ENCODE data around the gene OTOA. TPM values are rescaled to one million over a fixed set of nuclear protein-coding genes. Genes with fewer than 3 reads are reported as not detected.
"Not testable (repeated sequence)": the region's sequence is repeated elsewhere in the genome, so short reads cannot be mapped to it uniquely, and the experiment has no call there.

OTOA gene
- total and polyA plus RNA-seq, 2 of the 8 experiments (the other 6 are each of a cell fraction or from before 2014, with no cell fraction given) = 0.06 to 0.32 TPM

DNA sequence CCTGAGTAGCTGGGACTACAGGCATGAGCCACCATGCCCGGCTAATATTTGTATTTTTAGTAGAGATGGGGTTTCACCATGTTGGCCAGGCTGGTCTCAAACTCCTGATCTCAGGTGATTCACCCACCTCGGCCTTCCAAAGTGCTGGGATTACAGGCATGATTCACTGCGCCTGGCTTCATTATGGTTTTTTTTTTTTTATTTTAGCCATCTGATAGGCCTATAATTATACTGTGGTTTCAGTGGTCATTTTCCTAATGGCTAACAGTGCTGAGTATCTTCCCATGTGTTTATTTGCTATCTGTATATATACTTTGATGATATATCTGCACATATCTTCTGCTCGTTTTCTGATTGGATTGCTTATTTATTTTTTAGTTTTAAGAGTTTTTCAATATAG lies 10.7 kb downstream of the OTOA start:
- H4K20me1 ChIP-seq (replicated peaks in 1 of 2; ENCODE audit: control insufficient read depth in 1 of 2, insufficient read depth in 2 of 2, low read length in 2 of 2); H3K79me2 ChIP-seq (ENCODE audit: control insufficient read depth in 1 of 2, insufficient read depth in 2 of 2, low read length in 2 of 2); H3K4me1 ChIP-seq (replicated peaks in 1 of 4; ENCODE audit: control insufficient read depth in 3 of 4, insufficient read depth in 4 of 4, low read length in 3 of 4); FAIRE-seq; H3K23ac ChIP-seq (ENCODE audit: insufficient read length); H2AK5ac ChIP-seq (ENCODE audit: low read depth, low read length); H2BK12ac ChIP-seq (ENCODE audit: low read depth, low read length); H3K4ac ChIP-seq (replicated peaks; ENCODE audit: insufficient read length, low read depth, low read length); H4K91ac ChIP-seq (replicated peaks; ENCODE audit: insufficient read length, low read length); H2BK5ac ChIP-seq (ENCODE audit: low read depth, low read length); H3K23me2 ChIP-seq (ENCODE audit: low read depth, low read length); H3K18ac ChIP-seq (ENCODE audit: extremely low read depth, low read length); H2BK120ac ChIP-seq (replicated peaks; ENCODE audit: low read depth, low read length); H3K79me1 ChIP-seq (ENCODE audit: low read depth, low read length); H4K5ac ChIP-seq (ENCODE audit: insufficient read length, low read depth, low read length); H4K8ac ChIP-seq (ENCODE audit: extremely low read depth, insufficient read depth, low read length); H2BK15ac ChIP-seq (ENCODE audit: low read length); H2AFZ ChIP-seq (ENCODE audit: low read length); DNase-seq (ENCODE audit: low read depth in 1 of 2, low spot score in 2 of 2); POLR2A ChIA-PET (ENCODE audit: partially characterized antibody); H3K27ac ChIP-seq (ENCODE audit: low read depth, low read length); H3K4me2 ChIP-seq (ENCODE audit: insufficient read depth in 1 of 2, low read depth in 2 of 2, low read length in 2 of 2); H3K9me3 ChIP-seq (ENCODE audit: insufficient read depth in 2 of 2, low read depth in 1 of 2, low read length in 1 of 2); H3K4me3 ChIP-seq (ENCODE audit: extremely low read depth in 1 of 4, insufficient read depth in 2 of 4, low read depth in 3 of 4, low read length in 4 of 4); H3K9ac ChIP-seq (replicated peaks in 1 of 4; ENCODE audit: extremely low read depth in 1 of 4, low read depth in 3 of 4, low read length in 3 of 4); H3K14ac ChIP-seq (ENCODE audit: insufficient read length); H3K27me3 ChIP-seq (replicated peaks in 1 of 4; ENCODE audit: control insufficient read depth in 3 of 4, extremely low read depth in 1 of 4, insufficient read depth in 3 of 4, low read length in 3 of 4); H3K36me3 ChIP-seq (ENCODE audit: control insufficient read depth in 2 of 4, insufficient read depth in 4 of 4, low read length in 3 of 4); H3K56ac ChIP-seq (replicated peaks; ENCODE audit: insufficient read length, low read depth, low read length); H2BK20ac ChIP-seq (ENCODE audit: low read length): not testable (repeated sequence)
- WGBS, 2 experiments (ENCODE audit: extremely low coverage in 1 of 2, insufficient coverage in 1 of 2, insufficient read length in 1 of 2, insufficient replicate concordance in 2 of 2, low coverage in 1 of 2, low lambda C conversion rate in 2 of 2, missing lambda C conversion rate in 1 of 2) = 85% methylated on average over 4 of the region's 4 CpGs; no CpG with 5 or more reads in 1 of the 2 experiments
- CTCF ChIA-PET (ENCODE audit: partially characterized antibody) = interaction anchor here (0.9 to 1.5 kb wide), 3 partner anchors 10 to 21 kb away, joined by 3 to 5 read pairs (median 3); no protein-coding TSS in a partner anchor

DNA sequence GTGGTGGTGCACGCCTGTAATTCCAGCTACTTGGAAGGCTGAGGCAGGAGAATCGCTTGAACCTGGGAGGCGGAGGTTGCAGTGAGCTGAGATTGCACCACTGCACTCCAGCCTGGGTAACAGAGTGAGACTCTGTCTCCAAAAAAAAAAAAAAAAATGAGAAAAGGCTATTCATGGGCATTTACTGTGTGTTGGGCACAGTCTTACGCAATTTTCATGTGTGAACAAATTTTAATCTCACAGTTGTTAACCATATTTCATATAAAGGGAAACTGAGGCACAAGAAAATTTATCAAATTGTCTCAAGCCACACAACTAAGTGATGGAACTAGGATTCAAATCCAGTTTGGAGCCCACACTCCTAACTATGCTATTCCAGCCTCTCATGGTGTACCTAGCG lies 16.9 kb downstream of the OTOA start:
- H3K27ac ChIP-seq (ENCODE audit: low read depth, low read length); H2BK120ac ChIP-seq (replicated peaks; ENCODE audit: low read depth, low read length); H3K4me2 ChIP-seq (ENCODE audit: insufficient read depth in 1 of 2, low read depth in 2 of 2, low read length in 2 of 2); H3K79me2 ChIP-seq (ENCODE audit: control insufficient read depth in 1 of 2, insufficient read depth in 2 of 2, low read length in 2 of 2); H3K14ac ChIP-seq (ENCODE audit: insufficient read length); H2BK5ac ChIP-seq (ENCODE audit: low read depth, low read length); H4K5ac ChIP-seq (ENCODE audit: insufficient read length, low read depth, low read length); H3K9me3 ChIP-seq (ENCODE audit: insufficient read depth in 2 of 2, low read depth in 1 of 2, low read length in 1 of 2); H2AK5ac ChIP-seq (ENCODE audit: low read depth, low read length); H3K23ac ChIP-seq (ENCODE audit: insufficient read length); DNase-seq (ENCODE audit: low read depth in 1 of 2, low spot score in 2 of 2); POLR2A ChIA-PET (ENCODE audit: partially characterized antibody); H2BK15ac ChIP-seq (ENCODE audit: low read length); H3K79me1 ChIP-seq (ENCODE audit: low read depth, low read length); H4K20me1 ChIP-seq (replicated peaks in 1 of 2; ENCODE audit: control insufficient read depth in 1 of 2, insufficient read depth in 2 of 2, low read length in 2 of 2); H3K4ac ChIP-seq (replicated peaks; ENCODE audit: insufficient read length, low read depth, low read length); FAIRE-seq; H3K56ac ChIP-seq (replicated peaks; ENCODE audit: insufficient read length, low read depth, low read length); H2BK12ac ChIP-seq (ENCODE audit: low read depth, low read length); H3K27me3 ChIP-seq (replicated peaks in 1 of 4; ENCODE audit: control insufficient read depth in 3 of 4, extremely low read depth in 1 of 4, insufficient read depth in 3 of 4, low read length in 3 of 4); H3K4me3 ChIP-seq (ENCODE audit: extremely low read depth in 1 of 4, insufficient read depth in 2 of 4, low read depth in 3 of 4, low read length in 4 of 4); H2BK20ac ChIP-seq (ENCODE audit: low read length); H3K23me2 ChIP-seq (ENCODE audit: low read depth, low read length); H3K4me1 ChIP-seq (replicated peaks in 1 of 4; ENCODE audit: control insufficient read depth in 3 of 4, insufficient read depth in 4 of 4, low read length in 3 of 4); H2AFZ ChIP-seq (ENCODE audit: low read length); H4K8ac ChIP-seq (ENCODE audit: extremely low read depth, insufficient read depth, low read length); H3K9ac ChIP-seq (replicated peaks in 1 of 4; ENCODE audit: extremely low read depth in 1 of 4, low read depth in 3 of 4, low read length in 3 of 4); H3K18ac ChIP-seq (ENCODE audit: extremely low read depth, low read length); H4K91ac ChIP-seq (replicated peaks; ENCODE audit: insufficient read length, low read length); H3K36me3 ChIP-seq (ENCODE audit: control insufficient read depth in 2 of 4, insufficient read depth in 4 of 4, low read length in 3 of 4): not testable (repeated sequence)
- CTCF ChIA-PET (ENCODE audit: partially characterized antibody) = interaction anchor here (1.1 to 8.6 kb wide), 6 partner anchors 16 to 54 kb away, joined by 3 to 93 read pairs (median 4); partner anchors contain the start of gene OTOA
- 88% methylated on average over 5 of the region's 5 CpGs; no CpG with 5 or more reads in 1 of the 2 experiments for WGBS, 2 experiments (ENCODE audit: extremely low coverage in 1 of 2, insufficient coverage in 1 of 2, insufficient read length in 1 of 2, insufficient replicate concordance in 2 of 2, low coverage in 1 of 2, low lambda C conversion rate in 2 of 2, missing lambda C conversion rate in 1 of 2)

Measured in H1 (cell line).